Hematopoietic multipotent progenitor cell (in vitro differentiated cells): ENCODE data around the gene EXOC6. TPM values are rescaled to one million over a fixed set of nuclear protein-coding genes. Genes with fewer than 3 reads are reported as not detected.

Experiments used
- DNase-seq, 3 donors: peaks; one replicate each; pipeline ENCODE4 v3.0.0-alpha.2; 2011 to 2015; ENCODE audit warnings: low read depth in 2 of 3, low spot score in 2 of 3
- total RNA-seq: library from RNA; depleted of rRNA; stranded (reverse); fragments of >200 nt; gene quantifications from one replicate; pipeline ENCODE4 v1.2.3, GENCODE V29; 2012

The EXOC6 gene
- total RNA-seq, 1 donor, result 14.0 TPM

- peak in 2 of 3 donors; percentile 57 to 58 for DNase-seq
Measured at GRCh38 chr10:93074147-93074596, 225.9 kb downstream of the EXOC6 start.

GRCh38 chr10:93074597-93075368 lies 226.5 kb downstream of the EXOC6 start:
- no peak for DNase-seq

- DNase-seq, result no peak
Measured at GRCh38 chr10:93075369-93076221, 227.3 kb downstream of the EXOC6 start.

GRCh38 chr10:93076871-93077270 lies 228.6 kb downstream of the EXOC6 start:
- no peak for DNase-seq

GRCh38 chr10:93077860-93078337 lies 229.6 kb downstream of the EXOC6 start:
- no peak for DNase-seq

DNA sequence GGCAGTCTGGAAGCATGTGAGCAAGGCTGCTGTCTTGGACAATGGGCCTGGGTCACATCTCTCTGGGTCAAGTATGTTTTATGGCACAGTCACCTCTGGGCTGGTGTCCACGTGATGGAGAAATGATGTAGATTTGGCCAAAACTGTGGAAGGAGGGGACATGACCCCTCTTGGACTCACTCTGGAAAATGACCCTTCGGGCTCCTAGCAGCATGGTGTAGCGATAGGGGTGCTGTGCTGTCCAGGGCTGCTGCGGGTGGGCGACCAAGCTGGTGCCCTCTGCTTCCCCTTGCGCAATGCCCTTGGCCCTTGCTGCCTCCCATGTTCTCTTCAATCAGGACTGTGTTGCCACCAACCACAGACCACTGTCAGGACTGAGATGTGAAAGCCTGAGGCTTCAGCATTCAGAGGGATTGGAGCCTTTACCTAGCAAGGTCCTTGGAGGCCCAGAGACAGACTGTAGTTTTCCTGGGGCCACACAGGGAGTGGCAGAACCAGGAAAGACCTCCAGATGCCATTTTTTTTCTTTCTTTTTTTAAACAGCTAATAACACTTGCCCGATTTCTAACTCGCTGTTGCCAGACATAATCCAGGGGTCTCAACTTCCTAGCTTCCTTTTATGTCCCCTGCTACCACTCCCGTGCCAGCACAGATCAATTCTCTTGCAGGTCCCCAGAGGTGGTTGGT lies 231.5 kb downstream of the EXOC6 start:
- DNase-seq, result no peak

DNA sequence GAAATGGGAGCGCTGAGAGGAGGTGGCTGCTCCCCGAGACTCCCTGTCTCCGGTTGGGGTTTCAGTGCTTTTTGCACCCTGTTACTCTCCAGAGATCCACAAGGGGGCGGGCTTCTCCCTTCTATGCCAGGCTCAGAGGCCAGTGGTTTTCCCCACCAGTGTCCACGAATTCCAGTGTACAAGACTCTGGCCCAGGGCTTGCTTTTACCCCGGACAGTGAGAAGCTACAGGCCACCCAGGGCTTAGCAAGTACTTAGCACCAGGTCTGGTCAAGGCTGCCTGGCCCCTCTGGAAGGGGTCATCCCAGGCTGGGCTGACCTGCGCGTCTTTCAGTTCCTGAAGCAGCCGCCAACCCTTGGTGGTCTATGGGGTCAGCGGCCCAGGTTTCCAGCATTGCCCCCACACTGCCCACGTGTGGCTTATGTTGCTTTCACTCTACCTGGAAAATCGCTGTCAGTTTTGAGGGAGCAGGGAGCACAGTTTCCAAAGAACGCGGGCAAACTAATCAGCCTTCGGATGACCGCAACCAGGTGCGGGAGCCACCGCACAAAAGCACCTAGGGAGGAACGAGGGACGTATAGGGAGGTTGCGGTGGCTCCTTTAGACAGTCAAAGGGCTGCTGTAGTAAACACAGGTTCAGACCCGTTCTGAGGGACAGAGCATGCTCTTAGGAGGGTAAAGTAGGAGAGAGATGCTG lies 232.2 kb downstream of the EXOC6 start:
- peak in 2 of 3 donors; percentile 24 to 62 for DNase-seq

- no peak for DNase-seq
Measured at GRCh38 chr10:93081318-93081717, 233.0 kb downstream of the EXOC6 start.

GRCh38 chr10:93081834-93082233 lies 233.5 kb downstream of the EXOC6 start:
- DNase-seq, result no peak

GRCh38 chr10:93083743-93084539 lies 235.6 kb downstream of the EXOC6 start:
- no peak for DNase-seq

DNA sequence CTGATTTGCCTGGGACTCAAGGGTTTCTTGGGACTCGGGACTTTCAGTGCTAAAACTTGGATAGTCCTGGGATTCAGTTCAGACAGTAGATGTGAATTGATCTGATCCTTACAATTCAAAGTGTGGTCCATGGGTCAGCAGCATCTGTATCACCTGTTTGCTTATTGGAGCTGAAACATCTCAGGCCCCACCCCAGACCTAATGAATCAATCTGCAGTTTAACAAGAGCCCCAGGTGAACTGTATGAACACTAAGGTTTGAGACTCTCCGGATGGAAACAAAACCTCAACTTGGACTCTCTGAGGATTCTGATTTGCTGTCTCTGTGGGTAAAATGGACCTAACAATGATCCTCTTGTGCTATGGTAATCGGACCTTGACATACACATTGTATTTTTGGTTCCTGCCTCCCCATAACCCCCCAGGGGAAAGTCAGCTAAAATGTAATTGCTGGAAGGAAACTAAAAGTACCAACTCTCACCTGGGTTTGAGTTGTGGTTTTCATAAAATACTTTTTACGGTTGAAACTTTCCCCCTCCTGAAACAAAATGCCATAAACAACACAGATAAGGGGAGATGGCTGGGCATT lies 237.0 kb downstream of the EXOC6 start:
- DNase-seq, result no peak

GRCh38 chr10:93086289-93086688 lies 238.0 kb downstream of the EXOC6 start:
- DNase-seq, result no peak

- DNase-seq, result no peak
Measured at GRCh38 chr10:93087846-93088245, 239.5 kb downstream of the EXOC6 start.

DNA sequence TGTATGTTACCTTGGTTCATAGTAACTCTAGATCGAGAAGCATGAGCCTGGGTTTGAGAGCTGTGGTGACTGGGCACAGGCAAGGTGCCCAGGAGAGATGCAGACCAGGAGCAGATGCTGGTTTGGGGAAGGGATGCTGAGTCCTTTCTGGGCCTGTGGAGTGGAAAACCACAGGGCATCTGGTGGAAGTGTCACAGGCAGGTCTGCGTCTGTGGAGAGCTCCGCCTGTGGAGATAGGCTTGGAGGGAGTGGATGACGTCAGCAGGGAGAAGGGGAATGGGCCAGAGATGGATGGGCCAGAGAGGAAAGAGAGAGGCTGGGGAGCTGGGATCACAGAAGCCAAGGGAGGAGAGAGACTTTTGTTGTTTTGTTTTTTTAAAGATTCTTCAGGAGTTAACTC lies 240.1 kb downstream of the EXOC6 start:
- no peak for DNase-seq

GRCh38 chr10:93090619-93091018 lies 242.3 kb downstream of the EXOC6 start:
- DNase-seq, result no peak

DNA sequence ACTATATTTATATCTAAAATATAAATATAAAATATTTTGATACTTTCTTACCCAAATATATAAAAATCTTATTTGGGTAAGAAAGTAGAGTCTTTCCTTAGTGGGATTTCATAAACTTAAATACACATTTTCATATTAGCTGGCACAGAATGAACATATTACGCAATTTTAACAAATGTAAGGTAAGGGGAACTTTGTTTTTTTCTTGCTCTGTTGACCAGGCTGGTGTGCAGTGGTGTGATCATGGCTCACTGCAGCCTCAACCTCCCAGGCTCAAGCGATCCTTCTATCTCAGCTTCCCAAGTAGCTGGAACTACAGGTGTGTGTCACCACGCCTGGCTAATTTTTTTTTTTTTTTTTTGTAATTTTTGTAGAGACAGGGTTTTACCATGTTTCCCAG lies 243.6 kb downstream of the EXOC6 start:
- DNase-seq, result no peak

GRCh38 chr10:93095225-93095624 lies 246.9 kb downstream of the EXOC6 start:
- DNase-seq, result no peak

DNA sequence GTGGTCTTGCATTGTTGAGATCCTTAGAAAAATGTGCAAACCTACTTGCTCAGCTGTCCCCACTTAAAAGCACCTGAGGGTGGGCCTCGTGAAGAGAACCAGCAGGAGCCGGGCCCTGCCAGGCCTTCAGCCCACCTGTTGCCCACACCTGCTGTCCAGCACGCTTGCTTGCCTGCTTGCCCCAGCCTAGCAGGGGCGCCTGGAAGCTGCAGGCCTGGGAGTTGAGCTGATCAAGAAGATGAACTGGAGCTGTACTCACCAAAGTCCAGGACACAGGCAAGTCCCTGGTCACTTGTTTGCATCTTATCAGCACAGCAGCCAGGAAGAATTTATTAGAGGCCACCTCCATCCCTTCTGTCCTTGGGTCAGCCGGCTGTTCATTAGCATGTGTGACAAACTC lies 248.6 kb downstream of the EXOC6 start:
- DNase-seq, result no peak

GRCh38 chr10:93097386-93097785 lies 249.1 kb downstream of the EXOC6 start:
- DNase-seq, result no peak
